GM19023 (cell line): ENCODE measurements around the gene MRPS34.

ENCODE experiments used
- ATAC-seq: cut with Tn5 transposase; IDR thresholded peaks from one replicate; pipeline ENCODE4 v1.9.1; 2021; ENCODE audit warnings: mild to moderate bottlenecking, moderate library complexity; ENCODE audit not compliant: unreplicated experiment

The MRPS34 gene

GRCh38 chr16:1782408-1783264 lies 9.7 kb upstream of the MRPS34 start, which contains the start of the genes NUBP2 and SPSB3:
Gene NUBP2, plus strand, starts transcription at chr16:1782960. Its CDS starts 61 bp downstream, at chr16:1783021.
Gene SPSB3, minus strand, starts transcription at chr16:1782571. Its CDS starts 1,088 bp downstream, at chr16:1781483.
- ATAC-seq = peak; percentile 84

DNA sequence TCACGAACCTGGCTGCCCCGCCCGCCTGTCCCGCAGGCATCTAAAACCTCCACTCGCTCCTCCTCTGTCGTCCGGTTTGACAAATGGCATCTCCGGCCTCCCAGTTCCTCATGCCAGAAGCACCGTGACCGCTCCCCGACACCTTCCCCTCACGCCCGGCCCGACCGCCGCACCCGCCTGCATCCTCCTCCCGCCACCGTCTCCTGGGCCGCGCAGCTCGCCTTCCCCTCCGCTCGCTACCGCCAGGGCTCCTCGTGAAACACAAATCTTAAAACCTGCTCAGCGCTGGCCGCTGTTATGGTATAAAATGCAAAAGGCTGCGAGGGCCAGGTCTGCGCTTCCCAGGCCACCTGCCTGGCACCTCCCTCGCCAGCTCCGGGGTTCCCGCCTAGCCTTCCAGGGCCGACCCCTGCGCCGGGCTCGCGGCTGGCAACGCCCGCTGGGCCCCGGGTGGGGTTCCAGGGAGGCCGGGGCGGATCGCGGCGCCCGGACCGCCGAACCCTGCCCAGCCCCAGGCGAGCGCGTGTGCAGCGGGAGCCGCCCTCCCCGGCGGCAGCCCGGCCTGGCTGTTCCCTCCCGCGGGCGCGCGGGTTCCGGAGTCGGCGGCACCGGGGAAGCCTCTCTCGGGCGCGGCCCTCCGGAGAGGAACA lies 8.9 kb upstream of the MRPS34 start:
- ATAC-seq = peak; percentile 2

GRCh38 chr16:1781254-1781653 lies 8.3 kb upstream of the MRPS34 start:
- no peak for ATAC-seq

DNA sequence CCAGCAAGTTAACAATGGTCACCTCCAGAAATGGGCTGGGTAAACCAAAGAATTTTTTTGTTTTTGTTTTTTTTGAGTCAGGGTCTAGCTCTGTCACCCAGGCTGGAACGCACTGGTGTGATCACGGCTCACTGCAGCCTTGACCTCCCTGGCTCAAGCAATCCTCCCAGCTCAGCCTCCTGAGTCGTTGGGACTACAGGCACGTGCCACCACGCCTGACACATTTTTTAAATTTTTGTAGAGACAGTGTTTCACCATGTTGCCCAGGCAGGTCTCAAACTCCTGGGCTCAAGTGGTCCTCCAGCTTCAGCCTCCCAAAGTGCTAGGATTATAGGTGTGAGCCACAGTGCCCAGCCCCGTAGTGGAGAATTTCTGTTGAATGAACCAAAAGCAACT lies 7.7 kb upstream of the MRPS34 start:
- no peak for ATAC-seq

- ATAC-seq = no peak
These were observed 7.1 kb upstream of the MRPS34 start for GRCh38 chr16:1779741-1780676.

GRCh38 chr16:1779234-1779701 lies 6.3 kb upstream of the MRPS34 start:
- ATAC-seq = no peak

DNA sequence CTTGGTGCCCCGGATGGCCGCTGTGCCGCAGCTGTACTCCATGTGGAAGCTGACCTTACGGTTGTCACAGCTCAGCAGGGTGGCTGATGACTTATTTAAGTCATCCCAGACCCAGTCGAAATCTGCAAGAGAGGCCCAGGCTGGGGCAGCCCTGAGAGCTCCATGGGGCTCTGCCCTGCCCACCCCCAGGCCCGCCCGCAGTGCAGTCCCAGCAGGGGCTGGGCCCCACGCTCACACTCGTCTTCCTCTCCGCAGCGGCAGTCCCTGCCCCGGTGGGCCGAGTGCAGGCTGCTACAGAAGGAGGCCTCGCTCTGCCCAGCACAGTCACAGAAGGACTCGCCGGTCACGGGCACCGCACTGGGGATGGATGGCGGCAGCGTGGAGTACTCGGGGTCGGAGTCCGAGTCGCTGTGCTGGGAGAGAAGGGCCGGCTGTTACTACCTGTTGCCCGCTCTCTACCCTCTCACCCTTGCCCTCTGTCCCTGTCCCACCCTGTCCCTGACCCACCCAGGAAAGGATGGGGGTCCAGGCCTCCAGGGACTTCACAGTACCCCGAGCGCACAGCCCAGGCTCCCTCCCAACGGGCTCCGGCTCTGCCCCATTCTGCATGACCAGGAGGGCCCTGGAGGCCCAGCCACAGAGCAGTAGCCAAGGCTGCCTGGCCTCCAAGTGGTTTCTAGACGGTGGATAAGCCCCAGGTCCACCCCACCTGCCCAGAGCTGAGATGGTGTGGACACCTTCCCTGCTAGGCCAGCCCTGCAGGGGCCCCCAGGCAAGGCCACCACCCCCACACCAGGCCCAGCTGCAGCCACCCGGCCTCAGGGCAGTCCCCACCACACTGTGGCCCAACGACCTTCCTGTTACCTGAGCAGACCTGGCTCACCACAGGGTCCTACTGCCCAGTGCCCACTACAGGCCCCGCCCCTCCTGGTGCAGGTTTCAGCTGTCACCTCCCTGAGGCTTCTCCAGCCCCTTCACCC lies 5.6 kb upstream of the MRPS34 start:
- ATAC-seq = no peak

- no peak for ATAC-seq
These were observed 4.7 kb upstream of the MRPS34 start for GRCh38 chr16:1777375-1778199.

DNA sequence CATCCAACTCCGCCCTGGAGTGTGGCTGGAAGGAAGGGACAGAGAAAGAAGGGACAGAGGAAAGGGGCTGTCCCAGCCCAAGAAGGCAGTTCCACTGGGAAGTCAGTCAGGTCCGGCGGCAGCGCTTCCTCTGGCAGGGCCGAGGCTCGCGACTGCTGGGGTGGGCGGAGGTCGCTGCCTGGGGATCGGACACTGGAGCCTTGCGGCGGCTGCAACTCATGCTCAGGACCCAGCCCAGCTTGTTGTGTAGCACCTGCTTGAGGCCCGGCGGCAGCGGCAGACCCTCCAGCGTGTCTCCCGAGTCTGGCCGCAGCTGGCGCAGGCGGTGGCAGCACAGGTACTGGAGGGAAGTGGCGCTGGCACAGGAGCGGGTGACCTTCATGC lies 4.0 kb upstream of the MRPS34 start:
- no peak for ATAC-seq

GRCh38 chr16:1776672-1776955 lies 3.7 kb upstream of the MRPS34 start:
- ATAC-seq = no peak

GRCh38 chr16:1775846-1776671 lies 3.1 kb upstream of the MRPS34 start:
- no peak for ATAC-seq

- ATAC-seq = no peak
These were observed 2.3 kb upstream of the MRPS34 start for GRCh38 chr16:1775006-1775845.

GRCh38 chr16:1774448-1774780 lies 1.5 kb upstream of the MRPS34 start:
- ATAC-seq = no peak

- ATAC-seq = no peak
These were observed 941 bp upstream of the MRPS34 start for GRCh38 chr16:1773703-1774447.

DNA sequence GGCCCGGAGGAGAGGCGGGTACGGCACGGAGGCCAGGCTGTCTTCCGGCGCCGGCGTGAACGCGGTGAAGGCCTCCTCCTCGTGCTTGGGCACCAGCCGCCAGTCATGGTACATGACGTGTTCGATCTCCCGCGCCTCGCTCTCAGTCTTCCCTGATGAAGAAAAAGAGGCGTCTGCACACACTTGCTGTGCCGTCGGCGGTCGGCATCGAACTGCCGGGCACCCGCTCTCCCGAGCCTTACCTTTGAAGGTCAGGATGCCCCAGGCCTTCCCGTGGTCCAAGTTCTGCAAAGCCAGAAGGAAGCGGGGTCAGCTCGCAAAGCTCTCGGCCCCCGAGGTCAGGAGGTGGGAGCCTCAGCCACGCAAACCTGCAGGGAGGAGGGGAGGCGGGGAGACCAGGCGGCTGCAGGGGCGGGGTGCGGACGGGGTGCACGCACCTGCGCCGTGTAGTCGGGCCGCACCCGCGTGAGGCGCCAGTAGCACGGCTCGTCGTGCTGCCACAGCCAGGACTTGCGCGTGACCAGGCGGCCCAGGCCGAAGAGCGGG lies 499 bp downstream of the MRPS34 start, which contains the start of gene EME2:
EME2 (plus strand) TSS at position 449 of the 546 bp plus-strand sequence. CDS start 418 bp downstream, outside the sequence.
- no peak for ATAC-seq

GRCh38 chr16:1771864-1772361 lies 1.0 kb downstream of the MRPS34 start:
- no peak for ATAC-seq
